GM18861 (cell line): Measurements from ENCODE around the gene CHST1.

Source experiments
- ATAC-seq: cut with Tn5 transposase; IDR thresholded peaks from one replicate; pipeline ENCODE4 v1.9.1; 2021; ENCODE audit not compliant: unreplicated experiment

Gene CHST1

DNA sequence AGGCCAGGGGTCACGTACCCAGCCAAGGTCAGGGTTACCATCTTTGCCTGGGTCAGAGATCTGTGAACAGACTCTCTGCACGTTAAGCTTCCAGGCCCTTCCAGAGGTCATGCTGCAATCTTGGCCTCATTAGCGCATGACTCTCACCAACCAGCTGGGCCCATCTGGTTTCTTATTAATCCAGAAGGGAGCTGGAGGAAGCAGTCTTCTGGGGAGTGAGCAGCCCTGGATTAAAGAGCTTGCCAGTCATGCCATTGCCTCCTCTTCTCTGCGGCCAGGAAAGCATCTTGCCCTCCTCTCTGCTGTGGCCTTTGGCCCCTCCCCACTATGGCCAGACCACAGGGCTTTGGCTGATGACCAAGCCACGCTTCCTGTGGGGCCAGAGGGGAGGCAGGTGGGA lies 57.4 kb downstream of the CHST1 start:
- ATAC-seq = no peak

DNA sequence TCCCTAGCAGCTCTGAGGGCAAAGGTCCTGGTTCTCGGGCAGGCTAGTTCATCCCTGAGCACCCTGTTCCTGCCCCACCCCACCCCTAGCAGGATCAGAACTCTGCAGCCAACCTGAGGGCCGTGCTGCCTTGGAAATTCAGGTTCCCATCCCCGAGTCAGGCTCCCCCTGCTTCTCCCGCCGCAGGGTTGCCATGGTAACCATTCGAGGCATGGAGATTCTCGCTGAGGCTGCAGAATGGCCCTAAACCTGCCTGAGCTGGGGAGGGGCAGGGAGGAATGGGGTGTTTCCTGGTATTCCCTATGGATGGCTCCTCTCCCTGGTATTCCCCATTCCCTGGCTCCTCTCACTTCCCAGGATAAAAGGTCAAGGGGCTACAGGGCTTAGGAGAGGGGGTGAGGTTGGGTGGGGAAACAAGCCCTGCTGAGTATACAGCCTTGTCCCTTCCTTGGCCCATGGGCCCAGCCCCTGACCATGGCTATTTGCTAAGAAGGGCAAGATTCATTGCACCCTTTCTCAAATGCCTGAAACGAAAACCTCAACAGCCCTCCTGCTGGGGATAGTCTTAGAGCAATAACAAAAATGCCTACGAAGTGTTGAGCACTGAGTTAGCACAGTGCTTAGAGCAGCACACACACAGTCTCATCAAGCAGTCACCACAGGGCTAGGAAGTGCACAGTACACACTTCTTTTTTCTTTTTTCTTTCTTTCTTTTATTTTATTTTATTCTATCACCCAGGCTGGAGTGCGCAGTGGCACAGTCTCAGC lies 58.7 kb downstream of the CHST1 start:
- no peak for ATAC-seq

DNA sequence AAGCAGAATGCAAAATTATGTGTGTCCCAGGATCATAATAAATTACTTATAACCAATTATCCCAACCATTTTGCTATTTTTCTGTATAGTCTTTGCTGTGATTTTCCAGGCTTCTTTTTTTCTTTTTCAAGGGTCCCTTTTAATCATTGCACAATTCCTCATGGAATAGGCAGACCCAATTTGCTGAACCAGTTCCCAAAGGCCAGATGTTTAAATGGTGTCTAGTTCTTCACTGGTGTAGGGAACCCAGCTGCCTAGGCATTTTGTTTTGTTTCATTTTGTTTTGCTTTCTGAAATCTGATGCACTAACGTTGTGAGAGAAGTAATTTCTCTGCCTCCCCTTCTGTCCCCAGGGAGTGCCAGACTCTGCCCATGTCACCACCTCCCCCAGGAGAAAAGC lies 60.4 kb downstream of the CHST1 start:
- ATAC-seq = no peak

DNA sequence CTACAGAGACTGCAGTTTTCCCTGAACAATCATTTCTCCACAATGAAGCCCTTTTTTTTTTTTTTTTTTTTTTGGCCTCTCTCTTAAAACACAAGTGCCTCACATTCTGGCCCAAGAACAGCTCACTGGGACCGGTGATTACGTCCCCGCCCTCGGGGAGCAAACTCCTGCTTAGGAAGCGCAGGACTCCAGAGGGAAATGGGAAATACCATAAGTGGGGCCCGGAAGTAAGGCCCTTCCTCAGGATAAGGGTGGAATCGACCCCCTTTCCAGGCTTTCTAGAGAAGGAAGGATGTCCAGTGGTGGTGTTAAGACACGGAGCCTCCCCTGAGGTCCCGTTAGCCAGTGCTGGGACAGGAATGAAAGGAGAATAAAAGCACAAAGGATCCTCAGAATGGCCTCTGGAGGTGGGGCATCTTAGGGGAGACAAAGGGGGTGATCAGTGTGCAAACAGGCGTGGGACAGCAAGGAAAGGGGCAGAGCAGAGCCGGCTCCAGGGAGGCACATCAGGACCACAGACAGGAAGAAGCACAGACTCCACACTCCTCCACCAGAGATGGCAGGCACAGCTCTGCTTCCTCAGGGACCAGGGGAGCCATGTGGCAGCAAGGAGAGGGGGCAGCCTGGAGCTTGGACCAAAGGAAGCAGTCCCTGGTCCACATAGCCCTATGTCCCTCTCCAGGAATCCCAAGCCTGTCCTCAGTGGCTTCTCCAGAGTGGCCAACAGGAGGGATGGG lies 61.3 kb downstream of the CHST1 start:
- no peak for ATAC-seq

DNA sequence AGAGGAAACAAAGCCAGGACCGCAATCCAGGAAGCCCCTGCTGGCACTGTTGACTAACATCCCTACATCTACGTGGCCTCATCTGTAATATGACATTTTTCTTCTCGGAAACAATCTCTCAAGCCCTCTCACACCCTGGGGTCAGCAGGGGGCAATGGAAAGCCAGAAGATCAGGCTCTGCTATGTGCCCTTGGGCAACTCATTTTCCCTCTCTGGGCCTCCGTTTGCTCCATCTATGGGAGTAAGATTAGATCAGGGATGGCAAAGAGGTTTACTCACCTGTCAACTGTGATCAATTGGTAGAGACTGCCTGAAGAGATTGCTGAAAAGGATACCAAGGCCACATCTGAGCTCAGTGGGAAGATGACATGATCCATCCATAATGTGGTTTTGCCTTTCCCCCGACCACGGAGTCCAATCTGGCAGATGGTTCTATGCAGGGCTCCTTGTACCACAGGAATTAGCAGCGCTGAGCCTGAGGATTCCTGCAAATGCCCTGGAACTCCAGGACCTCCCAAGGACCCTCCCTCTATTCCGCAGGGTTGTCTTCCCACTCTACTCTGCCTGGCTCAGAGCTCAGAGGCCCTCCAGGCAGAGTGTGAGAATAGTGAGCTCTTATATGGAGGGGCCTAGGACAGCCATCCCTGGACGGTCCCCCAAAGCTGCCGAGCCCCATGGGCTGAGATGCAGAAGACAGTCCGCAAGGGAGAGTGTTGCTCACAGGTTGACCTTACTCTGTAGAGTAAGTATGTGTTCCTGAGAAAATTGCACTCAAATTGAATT lies 66.1 kb downstream of the CHST1 start:
- no peak for ATAC-seq
